GM18951 (cell line): ENCODE results near the gene ARHGAP18.
"Not testable (repeated sequence)": the region's sequence is repeated elsewhere in the genome, so short reads cannot be mapped to it uniquely, and the experiment has no call there.

Source experiments
- POLR2A ChIP-seq: IDR thresholded peaks from 4 replicates; pipeline ENCODE4 v1.6.1; 2011; ENCODE audit warnings: mild to moderate bottlenecking; ENCODE audit not compliant: insufficient read length, insufficient read depth; ENCODE audit errors: extremely low read depth
- in situ Hi-C: fragments of 300-500 bp; cut with MboI; formaldehyde crosslinking; loops from one replicate; pipeline ENCODE4 v1.12.0; 2022; ENCODE audit warnings: low sequenced_read_pairs, mixed read lengths, inconsistent platforms; ENCODE audit not compliant: unreplicated experiment

Gene ARHGAP18

DNA sequence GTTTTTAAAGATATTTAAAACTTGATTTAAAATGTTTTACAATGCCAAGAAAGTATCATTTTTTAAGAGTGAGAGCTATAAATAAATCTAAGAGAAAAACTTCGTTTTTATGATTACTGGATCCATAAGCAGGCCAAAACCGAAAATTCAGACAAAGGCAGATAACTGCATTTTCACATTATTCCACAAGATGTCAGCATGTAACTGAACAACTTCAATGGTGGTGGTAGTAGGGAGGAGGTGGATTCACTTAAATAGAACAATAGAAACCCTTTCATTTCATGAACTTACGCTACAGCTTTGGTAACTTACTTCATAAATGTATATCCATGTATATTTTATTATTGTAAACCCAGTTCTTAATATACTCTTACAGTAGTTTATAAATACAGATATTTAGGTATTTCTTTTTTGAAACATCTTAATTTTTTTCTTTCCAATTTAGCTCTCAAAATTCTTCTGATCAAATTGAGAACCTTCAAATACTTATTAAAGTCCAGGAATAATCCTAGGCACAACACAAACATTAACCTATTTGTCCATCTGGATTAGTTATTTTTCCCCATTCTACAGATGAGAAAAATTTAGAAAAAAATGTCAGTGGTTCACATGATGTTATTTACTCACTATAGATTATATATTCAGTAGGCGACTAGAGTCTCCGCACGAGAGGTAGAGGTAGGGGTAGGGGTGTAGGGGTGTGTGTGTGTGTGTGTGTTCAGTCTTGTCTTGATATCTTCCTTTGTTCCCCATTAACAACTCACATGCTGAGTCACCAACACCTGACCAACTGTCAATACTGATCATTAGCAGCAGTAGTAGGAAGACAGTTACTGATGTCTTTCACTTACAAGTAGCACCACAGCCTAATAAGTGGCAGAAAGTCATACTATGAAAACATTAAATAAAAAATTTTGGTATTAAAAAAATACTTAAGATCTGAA is 111.5 kb downstream of the ARHGAP18 start:
- no peak for TF ChIP-seq POLR2A
- in situ Hi-C loops, result loop anchor here (10.0 kb wide), 1 partner anchor 136 kb away; no protein-coding TSS in a partner anchor

DNA sequence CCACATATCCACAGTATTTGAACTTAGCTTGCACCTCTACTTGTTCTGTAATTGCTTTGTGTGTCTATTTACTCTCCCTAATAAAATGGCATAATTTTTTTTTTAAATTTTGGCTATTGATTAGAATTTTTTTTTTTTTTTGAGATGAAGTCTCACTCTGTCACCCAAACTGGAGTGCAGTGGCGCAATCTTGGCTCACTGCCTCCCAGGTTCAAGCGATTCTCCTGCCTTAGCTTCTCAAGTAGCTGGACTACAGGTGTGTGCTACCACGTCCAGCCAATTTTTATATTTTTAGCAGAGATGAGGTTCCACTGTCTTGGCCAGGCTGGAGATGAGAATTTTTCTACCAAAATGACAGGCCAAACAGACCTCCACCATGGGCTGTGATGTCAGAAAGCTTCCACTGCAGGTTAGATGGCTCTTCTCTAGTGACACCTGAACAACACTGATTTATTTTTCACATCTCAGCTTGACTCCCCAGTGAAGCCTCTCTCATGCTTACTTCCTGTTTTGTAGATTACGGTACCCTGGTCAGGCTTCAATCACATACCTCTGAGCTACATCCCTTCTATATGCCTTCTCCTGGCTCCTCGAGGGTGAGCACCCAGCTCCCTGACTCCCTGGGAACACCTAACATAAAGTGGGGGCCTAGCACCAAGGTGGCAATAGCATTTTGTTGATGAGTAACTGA is 112.8 kb downstream of the ARHGAP18 start:
- in situ Hi-C loops, result loop anchor here (10.0 kb wide), 1 partner anchor 138 kb away; no protein-coding TSS in a partner anchor
- TF ChIP-seq POLR2A, result no peak

DNA sequence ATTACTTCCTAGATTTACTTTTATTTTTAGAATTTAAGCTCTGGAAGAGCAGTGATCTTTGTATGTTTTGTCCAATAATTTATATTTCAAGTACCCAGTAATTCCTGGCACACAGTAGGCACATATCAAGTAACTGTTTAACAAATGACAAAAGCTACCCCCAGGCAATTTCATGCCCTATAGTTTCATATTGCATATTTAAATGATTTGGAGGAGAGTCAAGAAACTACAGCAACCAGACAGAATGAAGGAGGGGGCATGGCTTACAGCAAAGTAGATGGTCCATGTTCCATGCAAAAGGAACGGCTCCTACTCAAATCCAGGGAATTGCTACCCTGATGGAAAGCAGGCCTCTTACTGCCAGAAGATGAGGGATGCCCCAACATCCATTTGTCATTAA is 113.5 kb downstream of the ARHGAP18 start:
- TF ChIP-seq POLR2A, result no peak
- in situ Hi-C loops, result loop anchor here (10.0 kb wide), 1 partner anchor 138 kb away; no protein-coding TSS in a partner anchor

DNA sequence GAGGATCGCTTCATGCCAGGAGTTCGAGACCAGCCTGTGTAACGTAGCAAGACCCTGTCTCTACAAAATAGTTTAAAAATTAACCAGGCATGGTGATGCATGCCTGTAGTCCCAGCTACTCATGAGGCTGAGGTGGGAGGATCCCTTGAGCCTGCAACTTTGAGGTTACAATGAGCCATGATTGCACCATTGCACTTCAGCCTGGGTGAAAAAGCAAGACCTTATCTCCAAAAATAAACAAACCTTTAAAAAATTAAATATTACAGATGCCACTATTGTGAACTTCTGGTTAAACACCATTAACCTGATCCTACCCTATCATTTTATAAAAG is 116.8 kb downstream of the ARHGAP18 start:
- in situ Hi-C loops, result loop anchor here (10.0 kb wide), 1 partner anchor 142 kb away; no protein-coding TSS in a partner anchor
- no peak for TF ChIP-seq POLR2A

GRCh38 chr6:129592516-129593232 is 117.3 kb downstream of the ARHGAP18 start:
- no peak for TF ChIP-seq POLR2A
- in situ Hi-C loops, result loop anchor here (10.0 kb wide), 1 partner anchor 142 kb away; no protein-coding TSS in a partner anchor

GRCh38 chr6:129590408-129591022 is 119.5 kb downstream of the ARHGAP18 start:
- no peak for TF ChIP-seq POLR2A
- in situ Hi-C loops, result loop anchor here (10.0 kb wide), 1 partner anchor 144 kb away; no protein-coding TSS in a partner anchor

DNA sequence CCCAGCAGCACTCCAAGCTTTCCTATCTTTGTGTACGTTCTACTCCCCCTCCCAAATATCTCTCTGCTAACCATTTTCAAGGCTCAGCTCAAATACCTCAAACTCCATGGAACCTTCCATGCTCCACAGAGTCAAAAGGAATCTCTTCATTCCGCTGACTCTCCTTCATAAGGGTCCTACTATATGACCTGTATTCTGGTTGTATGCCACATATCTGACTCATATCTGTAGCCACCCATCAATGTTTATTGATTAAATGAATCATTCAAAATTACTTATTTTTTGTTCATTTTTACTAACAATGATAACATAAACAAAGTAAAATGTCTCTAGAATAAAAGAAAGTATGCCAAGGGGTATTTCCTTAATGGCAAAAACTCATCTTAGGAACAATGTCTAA is 123.2 kb downstream of the ARHGAP18 start:
- no peak for TF ChIP-seq POLR2A
- in situ Hi-C loops, result no loop called here

GRCh38 chr6:129583866-129584265 is 126.1 kb downstream of the ARHGAP18 start:
- no peak for TF ChIP-seq POLR2A
- in situ Hi-C loops, result no loop called here

- in situ Hi-C loops, result no loop called here
- TF ChIP-seq POLR2A, result no peak
These were observed 131.7 kb downstream of the ARHGAP18 start for GRCh38 chr6:129578315-129578714.

GRCh38 chr6:129577691-129578090 is 132.3 kb downstream of the ARHGAP18 start:
- no peak for TF ChIP-seq POLR2A
- in situ Hi-C loops, result no loop called here

DNA sequence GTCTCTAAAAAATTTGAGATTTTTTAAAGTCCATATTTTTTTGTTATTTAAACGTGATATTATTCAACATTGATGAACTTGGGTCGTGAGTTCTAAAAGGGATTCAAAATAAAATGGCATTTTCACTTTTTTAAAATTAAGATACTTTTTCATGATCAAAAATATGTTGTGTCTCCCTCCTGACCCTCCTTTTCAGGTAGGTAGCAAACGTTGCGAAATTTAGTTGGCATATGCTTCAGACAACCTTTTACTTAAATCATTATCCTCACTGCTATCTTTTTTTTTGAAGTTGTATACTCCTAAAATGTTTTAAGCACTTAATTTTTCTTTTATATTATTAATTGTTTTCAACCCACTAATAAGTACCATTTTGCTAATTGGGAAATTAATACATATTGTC is 133.5 kb downstream of the ARHGAP18 start:
- TF ChIP-seq POLR2A, result no peak
- in situ Hi-C loops, result no loop called here

GRCh38 chr6:129575378-129576118 is 134.4 kb downstream of the ARHGAP18 start:
- no peak for TF ChIP-seq POLR2A
- in situ Hi-C loops, result no loop called here

- in situ Hi-C loops, result not testable (repeated sequence)
These were observed 135.4 kb downstream of the ARHGAP18 start for GRCh38 chr6:129574605-129575004.

DNA sequence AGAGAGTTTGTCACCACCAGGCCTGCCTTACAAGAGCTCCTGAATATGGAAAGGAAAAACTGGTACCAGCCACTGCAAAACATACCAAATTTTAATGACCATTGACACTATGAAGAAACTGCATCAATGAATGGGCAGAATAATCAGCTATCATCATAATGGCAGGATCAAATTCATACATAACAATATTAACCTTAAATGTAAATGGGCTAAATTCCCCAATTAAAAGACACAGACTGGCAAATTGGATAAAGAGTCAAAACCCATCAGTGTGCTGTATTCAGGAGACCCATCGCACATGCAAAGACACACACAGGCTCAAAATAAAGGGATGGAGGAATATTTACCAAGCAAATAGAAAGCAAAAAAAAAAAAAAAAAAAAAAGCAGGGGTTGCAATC is 139.0 kb downstream of the ARHGAP18 start:
- in situ Hi-C loops, result not testable (repeated sequence)
